Activated CD8-positive, alpha-beta T cell treated with anti-CD3 and anti-CD28 coated beads, Interleukin-2, amount 10 ng/mL, durations not matched to agents 7 days and 5 days (primary cell): ENCODE measurements around the gene PCDH11X. TPM values are rescaled to one million over a fixed set of nuclear protein-coding genes. Genes with fewer than 3 reads are reported as not detected.
"Not testable (repeated sequence)": the region's sequence is repeated elsewhere in the genome, so short reads cannot be mapped to it uniquely, and the experiment has no call there.

Experiments
- ATAC-seq: fragments of 150-1000 bp; cut with Tn5 transposase; one replicate; pipeline ENCODE4 v1.10.0; 2021; ENCODE audit warnings: moderate library complexity
- CTCF ChIA-PET: fragments of 350-600 bp; sonication (Branson Sonifier 250); formaldehyde crosslinking; loops from one replicate; lab custom pipeline; 2021; ENCODE audit warnings: antibody characterized with exemption; lab: Charles Lee
- POLR2A ChIA-PET: fragments of 350-600 bp; sonication (Branson Sonifier 250); formaldehyde crosslinking; loops from one replicate; lab custom pipeline; 2021; ENCODE audit warnings: antibody characterized with exemption; lab: Charles Lee
- DNase-seq: peaks from one replicate; pipeline ENCODE4 v3.0.0-alpha.2; 2020
- H3K27ac Mint-ChIP-seq: one replicate; pipeline ENCODE4 v1.8.0; 2021; ENCODE audit warnings: mild to moderate bottlenecking, mixed read lengths
- H3K27me3 Mint-ChIP-seq: one replicate; pipeline ENCODE4 v1.8.0; 2021; ENCODE audit warnings: low read depth, mixed read lengths
- H3K36me3 Mint-ChIP-seq: one replicate; pipeline ENCODE4 v1.8.0; 2021; ENCODE audit warnings: low read depth, mixed read lengths
- H3K4me1 Mint-ChIP-seq: one replicate; pipeline ENCODE4 v1.8.0; 2021; ENCODE audit warnings: low read depth, mixed read lengths
- H3K4me3 Mint-ChIP-seq: one replicate; pipeline ENCODE4 v1.8.0; 2021; ENCODE audit warnings: mild to moderate bottlenecking, mixed read lengths
- H3K9me3 Mint-ChIP-seq: one replicate; pipeline ENCODE4 v1.8.0; 2022; ENCODE audit warnings: mixed read lengths; ENCODE audit not compliant: insufficient read depth
- total RNA-seq, 2 experiments: library from RNA; stranded (reverse); gene quantifications; one replicate each; pipeline ENCODE4 v1.2.3, GENCODE V29; 2021

The PCDH11X gene, protein sequence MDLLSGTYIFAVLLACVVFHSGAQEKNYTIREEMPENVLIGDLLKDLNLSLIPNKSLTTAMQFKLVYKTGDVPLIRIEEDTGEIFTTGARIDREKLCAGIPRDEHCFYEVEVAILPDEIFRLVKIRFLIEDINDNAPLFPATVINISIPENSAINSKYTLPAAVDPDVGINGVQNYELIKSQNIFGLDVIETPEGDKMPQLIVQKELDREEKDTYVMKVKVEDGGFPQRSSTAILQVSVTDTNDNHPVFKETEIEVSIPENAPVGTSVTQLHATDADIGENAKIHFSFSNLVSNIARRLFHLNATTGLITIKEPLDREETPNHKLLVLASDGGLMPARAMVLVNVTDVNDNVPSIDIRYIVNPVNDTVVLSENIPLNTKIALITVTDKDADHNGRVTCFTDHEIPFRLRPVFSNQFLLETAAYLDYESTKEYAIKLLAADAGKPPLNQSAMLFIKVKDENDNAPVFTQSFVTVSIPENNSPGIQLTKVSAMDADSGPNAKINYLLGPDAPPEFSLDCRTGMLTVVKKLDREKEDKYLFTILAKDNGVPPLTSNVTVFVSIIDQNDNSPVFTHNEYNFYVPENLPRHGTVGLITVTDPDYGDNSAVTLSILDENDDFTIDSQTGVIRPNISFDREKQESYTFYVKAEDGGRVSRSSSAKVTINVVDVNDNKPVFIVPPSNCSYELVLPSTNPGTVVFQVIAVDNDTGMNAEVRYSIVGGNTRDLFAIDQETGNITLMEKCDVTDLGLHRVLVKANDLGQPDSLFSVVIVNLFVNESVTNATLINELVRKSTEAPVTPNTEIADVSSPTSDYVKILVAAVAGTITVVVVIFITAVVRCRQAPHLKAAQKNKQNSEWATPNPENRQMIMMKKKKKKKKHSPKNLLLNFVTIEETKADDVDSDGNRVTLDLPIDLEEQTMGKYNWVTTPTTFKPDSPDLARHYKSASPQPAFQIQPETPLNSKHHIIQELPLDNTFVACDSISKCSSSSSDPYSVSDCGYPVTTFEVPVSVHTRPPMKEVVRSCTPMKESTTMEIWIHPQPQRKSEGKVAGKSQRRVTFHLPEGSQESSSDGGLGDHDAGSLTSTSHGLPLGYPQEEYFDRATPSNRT (N-terminal part only)
- total RNA-seq, result not detected

DNA sequence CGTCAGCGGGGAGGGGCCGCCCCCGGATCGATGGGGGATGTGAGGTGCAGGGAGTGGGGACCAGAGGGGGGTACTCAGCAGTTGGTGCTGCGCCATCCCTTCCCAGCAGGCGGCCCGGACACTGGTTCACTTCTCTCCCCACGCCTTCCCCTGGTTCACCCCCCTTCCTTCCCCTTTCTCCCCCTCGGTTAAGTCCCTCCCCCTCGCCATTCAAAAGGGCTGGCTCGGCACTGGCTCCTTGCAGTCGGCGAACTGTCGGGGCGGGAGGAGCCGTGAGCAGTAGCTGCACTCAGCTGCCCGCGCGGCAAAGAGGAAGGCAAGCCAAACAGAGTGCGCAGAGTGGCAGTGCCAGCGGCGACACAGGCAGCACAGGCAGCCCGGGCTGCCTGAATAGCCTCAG, at the start of gene PCDH11X:
Gene PCDH11X, plus strand, starts transcription at position 241 of the 400 bp plus-strand sequence. CDS start 56,130 bp downstream, outside the sequence.
- POLR2A ChIA-PET, ATAC-seq, H3K9me3 Mint-ChIP-seq: not testable (repeated sequence)

DNA sequence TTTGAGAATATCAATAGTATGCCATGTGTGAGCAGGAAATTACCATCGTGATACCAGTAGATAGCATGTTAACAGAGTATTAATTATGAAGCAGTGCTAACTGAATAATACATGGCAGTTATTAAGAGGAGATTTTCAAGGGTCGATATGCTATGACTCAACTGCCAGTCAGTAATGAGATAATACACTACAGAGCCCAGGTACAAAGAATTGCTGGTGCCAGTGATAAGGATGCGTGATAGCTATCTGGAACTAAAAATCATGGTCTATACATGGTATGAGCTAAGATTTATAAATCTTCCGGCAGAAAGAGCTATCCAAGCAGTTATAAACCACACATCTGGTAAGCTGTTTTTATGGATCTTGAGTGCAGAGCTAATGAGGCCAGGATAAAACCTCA, 31.7 kb upstream of the PCDH11X start:
- not testable (repeated sequence) for ATAC-seq

More for the DNA sequence above, at the start of gene PCDH11X:
- DNase-seq, H3K4me1 Mint-ChIP-seq, H3K4me3 Mint-ChIP-seq, H3K27ac Mint-ChIP-seq, H3K36me3 Mint-ChIP-seq, H3K27me3 Mint-ChIP-seq, CTCF ChIA-PET: not testable (repeated sequence)

DNA sequence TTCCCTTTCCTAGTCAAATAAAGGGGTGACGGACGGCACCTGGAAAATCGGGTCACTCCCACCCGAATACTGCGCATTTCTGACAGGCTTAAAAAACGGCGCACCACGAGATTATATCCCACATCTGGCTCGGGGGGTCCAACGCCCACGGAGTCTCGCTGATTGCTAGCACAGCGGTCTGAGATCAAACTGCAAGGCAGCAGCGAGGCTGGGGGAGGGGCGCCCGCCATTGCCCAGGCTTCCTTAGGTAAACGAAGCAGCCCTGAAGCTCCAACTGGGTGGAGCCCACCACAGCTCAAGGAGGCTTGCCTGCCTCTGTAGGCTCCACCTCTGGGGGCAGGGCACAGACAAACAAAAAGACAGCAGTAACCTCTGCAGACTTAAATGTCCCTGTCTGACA, 26.2 kb upstream of the PCDH11X start:
- H3K36me3 Mint-ChIP-seq, ATAC-seq, POLR2A ChIA-PET, H3K27ac Mint-ChIP-seq, H3K9me3 Mint-ChIP-seq, H3K4me1 Mint-ChIP-seq, CTCF ChIA-PET, H3K4me3 Mint-ChIP-seq, H3K27me3 Mint-ChIP-seq, DNase-seq: not testable (repeated sequence)

More for the DNA sequence above, 31.7 kb upstream of the PCDH11X start:
- DNase-seq, H3K27me3 Mint-ChIP-seq, POLR2A ChIA-PET, H3K4me3 Mint-ChIP-seq, H3K4me1 Mint-ChIP-seq, CTCF ChIA-PET, H3K9me3 Mint-ChIP-seq, H3K27ac Mint-ChIP-seq, H3K36me3 Mint-ChIP-seq: not testable (repeated sequence)

- POLR2A ChIA-PET, CTCF ChIA-PET, H3K27me3 Mint-ChIP-seq, DNase-seq, H3K4me3 Mint-ChIP-seq, H3K9me3 Mint-ChIP-seq, H3K4me1 Mint-ChIP-seq, H3K36me3 Mint-ChIP-seq, H3K27ac Mint-ChIP-seq: not testable (repeated sequence)
- ATAC-seq, result peak; percentile 83
These were observed 8.3 kb upstream of the PCDH11X start for GRCh38 chrX:91770619-91771488.

DNA sequence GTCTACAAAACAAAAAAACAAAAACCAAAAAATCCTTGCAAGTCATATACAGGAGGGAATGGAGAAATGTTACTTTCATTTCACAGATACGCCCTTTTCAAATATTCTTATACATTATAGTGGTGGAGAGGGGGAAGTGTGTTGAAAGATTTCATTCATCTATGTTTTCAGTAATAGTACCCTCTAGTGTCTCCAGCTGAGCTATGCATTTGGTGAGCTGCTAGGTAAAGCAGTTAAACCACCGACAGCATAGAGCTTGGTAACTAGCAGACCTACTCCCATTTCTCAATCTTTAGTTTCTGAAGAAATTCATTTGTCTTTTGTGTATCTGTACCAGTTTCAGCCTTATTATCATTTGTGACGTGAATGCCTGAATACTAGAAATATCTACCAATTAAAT, 5.2 kb upstream of the PCDH11X start:
- H3K4me1 Mint-ChIP-seq, H3K4me3 Mint-ChIP-seq, CTCF ChIA-PET, H3K27ac Mint-ChIP-seq, DNase-seq, H3K27me3 Mint-ChIP-seq, ATAC-seq, H3K36me3 Mint-ChIP-seq, POLR2A ChIA-PET, H3K9me3 Mint-ChIP-seq: not testable (repeated sequence)

GRCh38 chrX:91780008-91780407, 833 bp downstream of the PCDH11X start:
- H3K4me3 Mint-ChIP-seq, CTCF ChIA-PET, H3K36me3 Mint-ChIP-seq, DNase-seq, H3K27ac Mint-ChIP-seq, H3K27me3 Mint-ChIP-seq, POLR2A ChIA-PET, ATAC-seq, H3K4me1 Mint-ChIP-seq, H3K9me3 Mint-ChIP-seq: not testable (repeated sequence)

DNA sequence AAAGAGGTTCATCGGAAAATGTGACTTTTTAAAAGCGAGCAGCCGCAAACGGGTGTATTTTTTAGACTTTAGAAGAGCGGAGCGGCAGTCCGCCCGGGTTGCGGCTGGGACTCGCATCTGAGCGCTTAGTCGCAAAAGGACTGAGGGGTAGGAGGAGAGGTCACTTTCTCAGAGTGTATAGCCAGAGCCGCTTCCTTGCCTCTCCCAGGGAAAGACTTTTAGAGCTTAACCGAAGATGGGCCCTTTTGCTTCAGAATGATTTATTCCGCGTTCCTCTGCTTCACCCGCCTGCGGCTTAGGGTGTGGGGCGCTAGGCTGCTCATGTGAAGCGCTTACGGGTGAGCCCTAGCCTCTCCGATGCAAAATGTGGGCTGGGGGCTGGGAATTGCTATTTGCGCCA, 1.5 kb downstream of the PCDH11X start:
- H3K9me3 Mint-ChIP-seq, H3K4me1 Mint-ChIP-seq, H3K36me3 Mint-ChIP-seq, ATAC-seq, CTCF ChIA-PET, DNase-seq, H3K4me3 Mint-ChIP-seq, H3K27me3 Mint-ChIP-seq, POLR2A ChIA-PET, H3K27ac Mint-ChIP-seq: not testable (repeated sequence)

- POLR2A ChIA-PET, H3K4me3 Mint-ChIP-seq, DNase-seq, H3K4me1 Mint-ChIP-seq, CTCF ChIA-PET, H3K27ac Mint-ChIP-seq, ATAC-seq, H3K36me3 Mint-ChIP-seq, H3K27me3 Mint-ChIP-seq, H3K9me3 Mint-ChIP-seq: not testable (repeated sequence)
These were observed 2.6 kb downstream of the PCDH11X start for GRCh38 chrX:91781553-91782298.

DNA sequence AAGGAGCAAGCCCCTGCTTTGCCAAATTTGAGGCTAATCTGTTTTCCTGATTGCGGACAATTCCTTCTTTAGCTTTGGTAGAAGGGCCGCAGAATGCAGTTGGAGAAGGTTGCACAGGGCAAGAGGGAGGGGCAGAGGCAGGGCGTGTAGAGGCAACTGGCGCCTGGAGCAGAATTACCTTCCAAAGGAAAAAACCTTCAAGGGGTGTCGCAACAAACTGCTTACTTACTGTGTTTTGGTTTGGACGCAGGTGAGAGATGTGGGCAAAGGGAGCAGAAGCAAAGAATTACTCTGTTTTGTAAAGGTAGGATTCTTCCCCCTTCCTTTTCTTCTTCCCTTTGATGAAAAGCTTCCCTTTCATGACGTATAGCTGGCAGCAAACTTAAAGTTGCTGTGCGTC, 3.6 kb downstream of the PCDH11X start:
- DNase-seq, POLR2A ChIA-PET, H3K27ac Mint-ChIP-seq, H3K36me3 Mint-ChIP-seq, H3K9me3 Mint-ChIP-seq, H3K4me3 Mint-ChIP-seq, H3K27me3 Mint-ChIP-seq, ATAC-seq, CTCF ChIA-PET, H3K4me1 Mint-ChIP-seq: not testable (repeated sequence)

DNA sequence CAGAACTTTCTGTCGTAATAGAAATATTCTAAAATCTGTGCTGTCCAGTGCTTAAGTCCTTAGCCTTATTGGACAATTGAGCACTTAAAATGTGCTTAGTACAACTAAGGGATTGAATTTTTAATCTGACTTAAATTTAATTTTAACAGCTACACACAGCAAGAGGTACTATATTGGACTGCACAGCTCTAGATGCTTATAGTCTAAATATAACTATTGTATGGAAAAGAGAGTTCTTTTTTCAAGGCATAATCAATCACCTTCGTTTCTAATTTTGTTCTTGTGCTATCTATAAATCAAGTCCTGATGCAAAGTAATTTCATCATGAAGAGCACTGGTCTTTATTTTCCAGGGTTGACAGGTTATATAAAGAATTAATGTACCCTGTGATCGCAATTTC, 38.4 kb downstream of the PCDH11X start:
- H3K36me3 Mint-ChIP-seq, H3K4me1 Mint-ChIP-seq, DNase-seq, H3K27ac Mint-ChIP-seq, H3K9me3 Mint-ChIP-seq, ATAC-seq, H3K27me3 Mint-ChIP-seq, POLR2A ChIA-PET, H3K4me3 Mint-ChIP-seq, CTCF ChIA-PET: not testable (repeated sequence)

GRCh38 chrX:91825321-91825720, 46.1 kb downstream of the PCDH11X start:
- ATAC-seq, H3K27ac Mint-ChIP-seq, H3K4me1 Mint-ChIP-seq, DNase-seq, H3K4me3 Mint-ChIP-seq, H3K9me3 Mint-ChIP-seq, H3K36me3 Mint-ChIP-seq, CTCF ChIA-PET, POLR2A ChIA-PET, H3K27me3 Mint-ChIP-seq: not testable (repeated sequence)
